DLD1 (cell line): ENCODE measurements around the gene TRIP10.
"Not testable (repeated sequence)": the region's sequence is repeated elsewhere in the genome, so short reads cannot be mapped to it uniquely, and the experiment has no call there.

Experiments used
- in situ Hi-C: cut with HindIII; loops from 2 replicates; pipeline ENCODE4 v1.10.0; 2017; ENCODE audit warnings: low sequenced_read_pairs

TRIP10 gene

DNA sequence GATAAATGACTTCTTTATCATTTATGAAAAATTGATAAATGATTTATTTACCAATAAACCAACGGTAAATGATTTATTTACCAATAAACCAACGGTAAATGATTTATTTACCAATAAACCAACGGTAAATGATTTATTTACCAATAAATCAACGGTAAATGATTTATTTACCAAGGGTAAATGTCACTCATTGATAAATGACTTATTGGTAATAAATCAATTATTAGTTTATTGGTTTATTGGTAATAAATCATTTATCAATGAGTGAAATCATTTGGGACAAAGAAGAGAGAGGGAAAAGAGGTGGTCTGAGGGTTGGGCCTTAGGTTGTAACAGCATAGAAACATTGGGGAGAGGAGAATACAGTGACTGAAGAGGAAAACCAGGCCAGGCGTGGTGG lies 54.5 kb downstream of the TRIP10 start:
- in situ Hi-C loops = no loop called here

DNA sequence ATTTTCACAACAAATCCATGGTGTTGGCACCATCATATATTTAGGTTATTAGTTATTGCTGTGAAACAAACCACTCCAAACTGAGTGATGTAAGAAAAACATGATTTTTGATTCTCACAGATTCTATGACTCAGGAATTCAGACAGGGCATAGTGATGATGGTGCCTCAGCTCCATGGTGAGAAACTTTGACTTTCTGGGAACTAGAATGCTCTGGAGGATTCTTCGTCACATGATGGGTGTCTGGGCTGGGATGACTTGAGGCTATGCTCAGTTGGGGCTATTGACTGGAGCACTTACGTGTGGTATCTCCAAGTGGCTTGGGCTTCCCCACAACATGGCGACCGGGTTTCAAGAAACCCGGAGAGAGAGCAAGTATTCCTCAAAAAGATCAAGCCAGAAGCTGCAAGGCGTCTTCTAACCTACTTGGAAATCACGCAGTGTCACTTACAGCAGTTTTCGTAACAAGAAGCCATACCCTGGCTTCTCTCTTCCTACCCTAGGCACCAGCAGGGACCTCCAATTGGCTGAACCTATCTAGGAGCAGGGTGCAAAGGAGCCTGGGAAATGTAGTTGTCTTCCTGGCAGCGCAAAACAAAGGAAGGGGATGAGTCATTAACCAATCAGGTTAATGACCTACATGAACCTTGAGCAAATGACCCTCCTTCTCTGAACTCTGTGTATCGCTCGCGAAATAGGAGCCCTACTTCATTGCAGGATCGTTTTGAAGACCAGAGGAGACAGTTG lies 55.4 kb downstream of the TRIP10 start:
- in situ Hi-C loops = no loop called here

DNA sequence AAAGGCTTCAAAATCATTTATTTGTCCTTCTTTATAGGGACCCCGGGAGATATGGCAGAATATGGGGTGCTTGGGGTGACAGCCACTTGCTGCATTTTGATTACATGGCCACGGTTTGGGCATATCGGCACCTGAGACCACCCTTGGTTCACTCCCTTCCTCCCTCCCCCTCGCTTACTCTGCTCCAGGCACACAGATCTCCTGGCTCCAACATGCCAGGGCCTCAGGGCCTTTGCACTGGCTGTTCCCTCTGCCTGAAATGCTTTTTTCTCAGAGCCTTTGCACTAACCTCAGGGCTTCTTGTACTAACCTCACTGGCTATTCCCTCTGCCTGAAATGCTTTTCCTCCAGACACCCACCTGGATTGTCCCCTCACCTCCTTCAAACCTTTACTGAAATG lies 56.8 kb downstream of the TRIP10 start:
- in situ Hi-C loops = no loop called here

DNA sequence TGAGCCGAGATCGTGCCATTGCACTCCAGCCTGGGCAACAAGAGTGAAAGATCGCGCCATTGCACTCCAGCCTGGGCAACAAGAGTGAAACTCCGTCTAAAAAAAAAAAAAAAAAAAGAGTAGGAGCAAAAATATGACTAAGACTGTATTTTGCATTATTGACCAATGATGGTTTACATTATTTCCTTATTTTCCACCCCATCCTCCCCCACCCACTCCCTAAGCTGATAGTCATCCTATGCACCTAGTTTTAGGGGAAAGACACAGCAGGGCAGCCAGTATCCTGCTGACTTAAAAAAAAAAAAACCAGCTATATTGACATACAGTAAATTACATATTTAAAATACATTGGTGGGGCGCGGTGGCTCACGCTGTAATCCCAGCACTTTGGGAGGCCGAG lies 58.2 kb downstream of the TRIP10 start:
- in situ Hi-C loops = no loop called here

DNA sequence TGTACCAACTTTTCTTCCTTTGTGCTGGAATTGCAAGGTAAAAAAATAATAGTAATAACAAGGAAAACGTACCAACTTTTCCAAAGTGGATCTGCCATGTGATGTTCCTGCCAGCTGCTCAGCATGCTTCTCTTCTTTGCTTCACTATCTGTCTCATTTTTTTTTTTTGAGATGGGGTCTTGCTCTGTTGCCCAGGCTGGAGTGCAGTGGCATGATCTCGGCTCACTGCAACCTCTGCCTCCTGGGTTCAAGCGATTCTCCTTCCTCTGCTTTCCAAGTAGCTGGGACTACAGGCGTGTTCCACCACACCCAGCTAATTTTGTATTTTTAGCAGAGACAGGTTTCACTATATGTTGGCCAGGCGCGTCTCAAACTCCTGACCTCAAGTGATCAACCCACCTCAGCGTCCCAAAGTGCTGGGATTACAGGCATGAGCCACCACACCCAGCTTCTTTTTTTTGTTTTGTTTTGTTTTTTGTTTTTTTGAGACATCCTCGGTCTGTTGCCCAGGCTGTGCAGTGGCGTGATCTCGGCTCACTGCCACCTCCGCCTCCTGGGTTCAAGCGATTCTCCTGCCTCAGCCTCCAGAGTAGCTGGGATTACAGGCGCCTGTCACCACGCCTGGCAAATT lies 60.8 kb downstream of the TRIP10 start:
- in situ Hi-C loops = not testable (repeated sequence)

DNA sequence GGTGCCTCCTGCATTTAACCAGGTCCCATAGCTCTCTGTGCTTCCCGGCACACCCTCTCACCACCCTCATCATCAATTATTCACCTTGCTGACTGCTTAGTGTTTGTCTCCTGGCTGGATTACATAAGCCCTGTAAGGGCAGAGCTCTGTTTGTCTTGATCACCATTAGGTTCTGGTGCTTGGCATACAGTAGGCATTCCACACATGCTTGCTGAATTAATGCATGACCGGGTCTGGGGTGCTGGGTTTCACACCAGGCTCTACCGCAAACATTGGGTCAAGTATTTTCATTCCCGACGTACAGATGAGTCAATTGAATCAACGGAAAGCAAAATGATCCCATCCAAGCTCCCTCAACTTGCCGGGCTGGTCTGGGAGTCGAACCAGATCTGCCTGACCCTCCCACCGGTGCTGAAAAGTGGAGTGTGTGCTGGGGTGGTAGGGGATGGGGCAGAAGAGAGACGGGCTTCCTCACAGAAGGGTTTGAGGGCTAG lies 61.6 kb downstream of the TRIP10 start:
- in situ Hi-C loops = no loop called here
